ENCODE data around the gene GRHL1. TPM values are rescaled to one million over a fixed set of nuclear protein-coding genes. Genes with fewer than 3 reads are reported as not detected.
A peak's percentile ranks its signal among the peaks of the same experiment; 100 is the strongest.

The GRHL1 gene
- total and polyA plus RNA-seq, 7 experiments from 2014 or later, result 0.19 to 1.3 (median 0.48) TPM; not detected in 1

- Histone ChIP-seq H3K36me3 (ENCODE audit: control insufficient read depth in 2 of 3, insufficient read depth in 3 of 3, low read length in 3 of 3) (no peaks in the 10 kb centered on the region), H3K9me3 (ENCODE audit: control insufficient read depth in 2 of 3, low read length in 3 of 3) (no peaks in the 10 kb centered on the region), H3K4me3 (ENCODE audit: low read length) (no peak overlapping the region), H3K27me3 (ENCODE audit: control insufficient read depth in 2 of 2, insufficient read depth in 2 of 2, low read length in 2 of 2) (no peaks in the 10 kb centered on the region), H3K4me1 (ENCODE audit: control insufficient read depth in 2 of 2, insufficient read depth in 2 of 2, low read length in 2 of 2) (no peaks in the 10 kb centered on the region), H3K27ac (ENCODE audit: low read depth, low read length) (no peak overlapping the region)
- no peak for DNase-seq
- Mint-ChIP-seq H3K27me3 (peaks cover 0 to 7% (median 1%) of the 10 kb centered on the region in 5 donors), H3K27ac (no peak overlapping the region), H3K9me3 (no peaks in the 10 kb centered on the region), H3K4me3 (no peak overlapping the region), H3K4me1 (peaks cover 0 to 3% (median 0%) of the 10 kb centered on the region in 7 donors), H3K36me3 (no peaks in the 10 kb centered on the region)
- ChIA-PET POLR2A (no interaction called here), CTCF (no interaction called here)
- intact Hi-C loops (cut with micrococcal nuclease), result no loop called here
- no peak for ATAC-seq
Measured at GRCh38 chr2:10001586-10001985, 50.1 kb downstream of the GRHL1 start.

GRCh38 chr2:10002109-10002508, 50.6 kb downstream of the GRHL1 start:
- Mint-ChIP-seq H3K4me3 (no peak overlapping the region), H3K36me3 (no peaks in the 10 kb centered on the region)
- no peak for ATAC-seq

DNA sequence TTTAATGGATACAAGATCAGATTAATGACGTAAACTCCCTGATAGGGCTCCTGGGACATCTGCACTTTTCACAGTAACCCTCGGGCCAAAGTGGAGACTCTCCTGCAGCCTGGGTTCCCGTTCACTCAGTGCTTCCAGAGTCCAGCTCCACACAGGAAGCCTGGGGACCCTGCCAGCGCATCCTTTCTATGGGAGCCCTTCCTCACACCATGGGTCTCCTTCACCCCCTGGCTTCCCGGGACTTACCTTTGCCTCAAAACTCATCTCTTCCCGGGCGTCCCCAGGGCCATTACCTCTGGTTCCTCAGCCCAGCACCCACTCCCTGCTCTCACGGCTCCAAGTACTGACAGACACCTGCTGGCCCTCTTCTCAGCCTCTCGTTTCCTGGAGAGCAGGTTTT, 51.2 kb downstream of the GRHL1 start:
- no peaks in the 10 kb centered on the region for H3K36me3 Mint-ChIP-seq
- ATAC-seq, result no peak
- ChIA-PET POLR2A (no interaction called here), CTCF (interaction anchor here (1.3 kb wide), 1 partner anchor 18 kb away, joined by 3 read pairs; no protein-coding TSS in a partner anchor)
- H3K9me3 ChIP-seq (ENCODE audit: control insufficient read depth in 2 of 3, low read length in 3 of 3), result no peaks in the 10 kb centered on the region
- H3K27me3 Mint-ChIP-seq, result peaks cover 6 to 17% (median 11%) of the 10 kb centered on the region in 5 donors
- no peak overlapping the region for H3K4me3 ChIP-seq (ENCODE audit: low read length)
- no peaks in the 10 kb centered on the region for H3K9me3 Mint-ChIP-seq
- no peaks in the 10 kb centered on the region for H3K4me1 ChIP-seq (ENCODE audit: control insufficient read depth in 2 of 2, insufficient read depth in 2 of 2, low read length in 2 of 2)
- no peak overlapping the region for H3K27ac ChIP-seq (ENCODE audit: low read depth, low read length)
- intact Hi-C loops (cut with micrococcal nuclease), result no loop called here
- DNase-seq, result no peak
- no peak overlapping the region for H3K27ac Mint-ChIP-seq
- no peak overlapping the region for H3K4me3 Mint-ChIP-seq
- H3K36me3 ChIP-seq (ENCODE audit: control insufficient read depth in 2 of 3, insufficient read depth in 3 of 3, low read length in 3 of 3), result no peaks in the 10 kb centered on the region
- H3K27me3 ChIP-seq (ENCODE audit: control insufficient read depth in 2 of 2, insufficient read depth in 2 of 2, low read length in 2 of 2), result no peaks in the 10 kb centered on the region
- peaks cover 0 to 3% (median 0%) of the 10 kb centered on the region in 7 donors for H3K4me1 Mint-ChIP-seq

More at GRCh38 chr2:10002109-10002508, 50.6 kb downstream of the GRHL1 start:
- ChIA-PET CTCF (no interaction called here), POLR2A (no interaction called here)
- no peak overlapping the region for H3K4me3 ChIP-seq (ENCODE audit: low read length)
- intact Hi-C loops (cut with micrococcal nuclease), result no loop called here
- Mint-ChIP-seq H3K27me3 (peaks cover 4 to 12% (median 5%) of the 10 kb centered on the region in 5 donors), H3K27ac (no peak overlapping the region), H3K4me1 (peaks cover 0 to 3% (median 0%) of the 10 kb centered on the region in 7 donors), H3K9me3 (no peaks in the 10 kb centered on the region)
- H3K36me3 ChIP-seq (ENCODE audit: control insufficient read depth in 2 of 3, insufficient read depth in 3 of 3, low read length in 3 of 3), result no peaks in the 10 kb centered on the region
- no peak for DNase-seq
- no peaks in the 10 kb centered on the region for H3K9me3 ChIP-seq (ENCODE audit: control insufficient read depth in 2 of 3, low read length in 3 of 3)
- H3K27ac ChIP-seq (ENCODE audit: low read depth, low read length), result no peak overlapping the region
- H3K27me3 ChIP-seq (ENCODE audit: control insufficient read depth in 2 of 2, insufficient read depth in 2 of 2, low read length in 2 of 2), result no peaks in the 10 kb centered on the region
- no peaks in the 10 kb centered on the region for H3K4me1 ChIP-seq (ENCODE audit: control insufficient read depth in 2 of 2, insufficient read depth in 2 of 2, low read length in 2 of 2)

DNA sequence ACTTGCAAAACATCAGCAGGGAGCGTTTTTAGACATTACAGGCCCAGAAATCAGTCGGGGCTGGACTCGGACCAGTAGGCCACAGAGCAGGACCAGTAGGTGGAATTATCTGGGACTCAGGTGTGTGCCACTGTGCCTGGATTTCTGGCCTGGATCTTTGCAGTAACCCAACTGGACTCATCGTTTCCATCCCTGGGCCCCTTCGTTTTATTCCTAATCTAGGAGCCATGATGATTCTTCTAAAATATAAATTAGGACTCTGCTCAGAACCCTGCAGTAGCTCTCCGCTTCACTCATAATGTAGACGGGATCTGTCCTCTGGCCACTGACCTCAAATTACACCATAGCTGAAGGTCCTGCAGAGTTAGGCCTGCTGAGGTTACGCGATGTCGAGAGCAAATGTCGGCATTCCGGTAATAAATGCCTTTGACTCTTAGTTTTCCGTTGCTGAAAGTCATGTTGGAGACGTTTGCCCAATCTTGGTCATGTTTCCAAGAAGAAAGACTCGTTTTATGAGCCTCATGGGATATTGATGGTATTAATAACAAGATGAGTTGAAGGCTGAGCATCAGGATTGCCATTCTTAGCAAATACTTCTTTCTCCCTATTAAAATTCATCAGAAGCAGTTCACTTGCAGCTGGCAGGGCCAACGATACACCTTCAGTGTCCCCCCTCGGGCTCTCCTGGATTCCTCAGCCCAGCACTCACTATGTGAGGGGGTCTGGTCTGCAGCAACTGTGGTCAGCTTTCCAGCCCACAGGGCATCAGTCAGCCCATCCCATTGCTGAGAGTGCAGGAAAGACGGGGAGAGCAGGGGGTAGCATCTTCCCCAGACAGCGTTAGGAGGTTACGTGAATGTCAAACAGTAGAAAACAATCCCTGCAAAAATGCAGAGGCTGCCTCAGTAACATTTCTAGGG, 52.0 kb downstream of the GRHL1 start:
- H3K27ac Mint-ChIP-seq, result peak overlapping the region in 1 of 9 donors; percentile 7
- intact Hi-C loops (cut with micrococcal nuclease), result no loop called here
- peaks cover 0 to 3% (median 0%) of the 10 kb centered on the region in 7 donors for H3K4me1 Mint-ChIP-seq
- H3K27me3 Mint-ChIP-seq, result peaks cover 6 to 21% (median 11%) of the 10 kb centered on the region in 5 donors
- Histone ChIP-seq H3K36me3 (ENCODE audit: control insufficient read depth in 2 of 3, insufficient read depth in 3 of 3, low read length in 3 of 3) (no peaks in the 10 kb centered on the region), H3K27me3 (ENCODE audit: control insufficient read depth in 2 of 2, insufficient read depth in 2 of 2, low read length in 2 of 2) (no peaks in the 10 kb centered on the region), H3K4me1 (ENCODE audit: control insufficient read depth in 2 of 2, insufficient read depth in 2 of 2, low read length in 2 of 2) (no peaks in the 10 kb centered on the region), H3K9me3 (ENCODE audit: control insufficient read depth in 2 of 3, low read length in 3 of 3) (no peaks in the 10 kb centered on the region), H3K27ac (ENCODE audit: low read depth, low read length) (no peak overlapping the region), H3K4me3 (ENCODE audit: low read length) (no peak overlapping the region)
- DNase-seq (no peak), ATAC-seq (no peak)
- POLR2A ChIA-PET, result no interaction called here
- no peaks in the 10 kb centered on the region for H3K9me3 Mint-ChIP-seq
- no peaks in the 10 kb centered on the region for H3K36me3 Mint-ChIP-seq
- H3K4me3 Mint-ChIP-seq, result no peak overlapping the region
- CTCF ChIA-PET, result interaction anchor here (0.7 to 1.3 kb wide), 2 partner anchors 19 to 118 kb away, joined by 3 read pairs; no protein-coding TSS in a partner anchor

DNA sequence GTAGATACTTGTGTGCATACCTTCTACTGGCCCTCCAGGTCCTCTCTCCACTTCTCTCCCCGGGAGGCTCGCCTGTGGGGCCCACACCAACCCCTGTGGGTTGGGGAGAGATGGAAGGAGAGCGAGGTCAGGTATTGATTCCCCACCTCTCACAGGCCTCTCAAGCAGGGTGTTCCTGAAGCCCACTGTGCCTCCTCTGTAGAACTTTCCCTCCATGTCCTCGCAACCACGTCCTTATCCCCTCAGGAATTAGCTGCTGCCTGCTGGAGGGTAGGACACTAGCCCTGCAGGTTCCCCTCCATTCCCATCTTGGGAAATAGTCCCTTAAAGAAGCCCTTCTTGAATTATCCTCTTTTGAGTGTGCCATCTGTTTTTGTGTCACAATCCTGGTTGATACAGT, 52.9 kb downstream of the GRHL1 start:
- Histone ChIP-seq H3K4me3 (ENCODE audit: low read length) (no peak overlapping the region), H3K9me3 (ENCODE audit: control insufficient read depth in 2 of 3, low read length in 3 of 3) (no peaks in the 10 kb centered on the region), H3K4me1 (ENCODE audit: control insufficient read depth in 2 of 2, insufficient read depth in 2 of 2, low read length in 2 of 2) (no peaks in the 10 kb centered on the region), H3K36me3 (ENCODE audit: control insufficient read depth in 2 of 3, insufficient read depth in 3 of 3, low read length in 3 of 3) (no peaks in the 10 kb centered on the region), H3K27me3 (ENCODE audit: control insufficient read depth in 2 of 2, insufficient read depth in 2 of 2, low read length in 2 of 2) (no peaks in the 10 kb centered on the region), H3K27ac (ENCODE audit: low read depth, low read length) (no peak overlapping the region)
- Mint-ChIP-seq H3K9me3 (no peaks in the 10 kb centered on the region), H3K4me3 (no peak overlapping the region), H3K4me1 (peaks cover 0 to 4% (median 0%) of the 10 kb centered on the region in 7 donors), H3K27me3 (peaks cover 7 to 27% (median 11%) of the 10 kb centered on the region in 5 donors), H3K36me3 (no peaks in the 10 kb centered on the region), H3K27ac (peak overlapping the region in 1 of 9 donors; percentile 7)
- CTCF ChIA-PET, result no interaction called here
- ATAC-seq (no peak), DNase-seq (no peak)
- intact Hi-C loops (cut with micrococcal nuclease), result no loop called here
- POLR2A ChIA-PET, result no interaction called here

DNA sequence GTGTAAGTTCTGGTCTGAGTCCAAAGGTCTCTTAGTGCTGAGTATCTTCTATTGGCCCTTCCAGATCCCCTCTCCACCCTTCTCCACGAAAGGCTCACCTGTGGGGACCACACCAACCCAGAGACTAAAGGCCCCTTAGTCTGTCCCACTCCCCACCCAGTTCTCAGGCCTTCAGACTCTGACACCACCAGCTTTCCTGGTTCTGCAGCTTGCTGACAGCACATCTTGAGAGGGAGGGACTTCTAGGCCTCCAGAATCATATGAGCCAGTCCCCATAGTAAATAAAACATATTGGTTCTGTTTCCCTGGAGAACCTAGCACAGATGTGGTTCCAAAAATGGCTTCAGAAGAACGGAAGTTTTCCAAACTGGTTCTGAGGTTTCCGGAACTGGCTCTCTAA, 53.3 kb downstream of the GRHL1 start:
- POLR2A ChIA-PET, result no interaction called here
- Mint-ChIP-seq H3K4me3 (no peak overlapping the region), H3K27ac (no peak overlapping the region), H3K4me1 (peaks cover 0 to 4% (median 0%) of the 10 kb centered on the region in 7 donors), H3K36me3 (no peaks in the 10 kb centered on the region), H3K9me3 (no peaks in the 10 kb centered on the region), H3K27me3 (peaks cover 7 to 27% (median 11%) of the 10 kb centered on the region in 5 donors)
- ATAC-seq (no peak), DNase-seq (no peak)
- no peak overlapping the region for H3K4me3 ChIP-seq (ENCODE audit: low read length)
- CTCF ChIA-PET, result no interaction called here
- no peaks in the 10 kb centered on the region for H3K9me3 ChIP-seq (ENCODE audit: control insufficient read depth in 2 of 3, low read length in 3 of 3)
- no peaks in the 10 kb centered on the region for H3K4me1 ChIP-seq (ENCODE audit: control insufficient read depth in 2 of 2, insufficient read depth in 2 of 2, low read length in 2 of 2)
- no peaks in the 10 kb centered on the region for H3K36me3 ChIP-seq (ENCODE audit: control insufficient read depth in 2 of 3, insufficient read depth in 3 of 3, low read length in 3 of 3)
- H3K27ac ChIP-seq (ENCODE audit: low read depth, low read length), result no peak overlapping the region
- intact Hi-C loops (cut with micrococcal nuclease), result no loop called here
- no peaks in the 10 kb centered on the region for H3K27me3 ChIP-seq (ENCODE audit: control insufficient read depth in 2 of 2, insufficient read depth in 2 of 2, low read length in 2 of 2)

Data from naive thymus-derived CD4-positive, alpha-beta T cell (primary cell).